ENCODE measurements around the gene SRRM3. TPM values are rescaled to one million over a fixed set of nuclear protein-coding genes. Genes with fewer than 3 reads are reported as not detected.
A peak's percentile ranks its signal among the peaks of the same experiment; 100 is the strongest.

The SRRM3 gene
- total RNA-seq, 1 experiment from 2014 or later = 0.21 TPM

DNA sequence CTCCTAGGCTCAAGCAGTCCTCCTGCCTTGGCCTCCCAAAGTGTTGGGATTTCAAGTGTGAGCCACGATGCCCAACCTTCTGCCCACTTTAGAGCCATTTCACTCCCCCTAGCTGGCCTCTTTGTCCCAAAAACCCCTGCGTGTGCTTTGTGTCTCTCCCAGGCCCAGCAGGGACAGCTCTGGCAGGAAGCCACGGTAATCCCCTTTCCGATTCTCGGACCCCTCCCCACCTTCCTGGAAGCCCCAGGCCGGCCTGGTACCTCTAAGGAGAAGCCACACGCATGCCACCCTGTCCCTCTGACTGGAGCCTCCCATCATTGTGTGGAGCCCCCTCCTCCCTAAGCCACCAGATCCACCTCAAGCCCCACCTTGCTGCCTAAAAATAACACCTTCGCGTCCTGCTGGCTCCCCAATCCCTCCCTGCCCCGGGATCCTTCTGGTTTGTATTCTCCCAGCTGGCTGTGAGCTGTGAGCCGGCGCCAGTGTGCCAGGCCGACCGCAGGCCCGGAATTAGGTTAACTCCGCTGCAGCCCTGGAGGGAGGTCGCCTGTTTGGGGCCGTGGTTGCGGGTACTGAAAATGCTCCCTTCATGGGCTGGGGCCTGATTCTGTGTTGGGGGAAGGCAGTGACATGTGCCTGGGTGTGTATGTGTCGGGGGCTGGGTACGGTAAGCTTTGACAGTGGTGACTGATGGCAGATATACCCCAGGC, 16.4 kb upstream of the SRRM3 start:
- CTCF ChIA-PET = no interaction called here
- no peaks in the 10 kb centered on the region for H3K4me1 Mint-ChIP-seq (ENCODE audit: low read depth, unreplicated experiment)

DNA sequence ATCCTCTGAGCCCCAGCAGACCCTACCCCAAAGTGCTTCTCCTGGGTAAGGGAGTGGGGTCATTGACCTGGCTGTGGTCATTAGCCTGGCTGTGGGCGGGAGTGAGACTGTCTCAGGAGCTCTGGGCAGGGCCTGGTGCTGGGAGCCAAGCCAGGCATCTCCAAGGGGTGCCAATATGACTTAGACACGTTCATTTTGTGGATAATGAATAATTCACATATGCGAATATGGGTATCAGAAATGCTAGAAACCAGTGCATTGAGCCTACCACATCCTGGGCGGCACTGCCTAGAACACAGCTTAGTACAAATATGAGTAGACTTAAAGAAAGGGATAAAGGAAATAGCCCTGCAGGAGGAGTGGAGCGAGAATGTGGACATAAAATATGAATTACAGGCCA, 14.4 kb upstream of the SRRM3 start:
- Mint-ChIP-seq H3K9me3 (ENCODE audit: low read depth, unreplicated experiment) (no peaks in the 10 kb centered on the region), H3K4me1 (ENCODE audit: low read depth, unreplicated experiment) (no peaks in the 10 kb centered on the region), H3K4me3 (ENCODE audit: low read depth, unreplicated experiment) (no peak overlapping the region), H3K27me3 (ENCODE audit: unreplicated experiment) (peaks cover 22% of the 10 kb centered on the region), H3K36me3 (ENCODE audit: insufficient read depth, unreplicated experiment) (no peaks in the 10 kb centered on the region), H3K27ac (ENCODE audit: unreplicated experiment) (no peak overlapping the region)
- intact Hi-C loops (cut with micrococcal nuclease; ENCODE audit: unreplicated experiment) = no loop called here
- CTCF ChIA-PET = no interaction called here
- BruUV-seq (replicated peaks) = no TSS peak
- TF ChIP-seq, protein P1, sequence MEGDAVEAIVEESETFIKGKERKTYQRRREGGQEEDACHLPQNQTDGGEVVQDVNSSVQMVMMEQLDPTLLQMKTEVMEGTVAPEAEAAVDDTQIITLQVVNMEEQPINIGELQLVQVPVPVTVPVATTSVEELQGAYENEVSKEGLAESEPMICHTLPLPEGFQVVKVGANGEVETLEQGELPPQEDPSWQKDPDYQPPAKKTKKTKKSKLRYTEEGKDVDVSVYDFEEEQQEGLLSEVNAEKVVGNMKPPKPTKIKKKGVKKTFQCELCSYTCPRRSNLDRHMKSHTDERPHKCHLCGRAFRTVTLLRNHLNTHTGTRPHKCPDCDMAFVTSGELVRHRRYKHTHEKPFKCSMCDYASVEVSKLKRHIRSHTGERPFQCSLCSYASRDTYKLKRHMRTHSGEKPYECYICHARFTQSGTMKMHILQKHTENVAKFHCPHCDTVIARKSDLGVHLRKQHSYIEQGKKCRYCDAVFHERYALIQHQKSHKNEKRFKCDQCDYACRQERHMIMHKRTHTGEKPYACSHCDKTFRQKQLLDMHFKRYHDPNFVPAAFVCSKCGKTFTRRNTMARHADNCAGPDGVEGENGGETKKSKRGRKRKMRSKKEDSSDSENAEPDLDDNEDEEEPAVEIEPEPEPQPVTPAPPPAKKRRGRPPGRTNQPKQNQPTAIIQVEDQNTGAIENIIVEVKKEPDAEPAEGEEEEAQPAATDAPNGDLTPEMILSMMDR (IDR thresholded peaks at IDR 0.05; ENCODE audit: unreplicated experiment) = no peak
- DNase-seq = no peak

More for the DNA sequence above, 16.4 kb upstream of the SRRM3 start:
- Mint-ChIP-seq H3K36me3 (ENCODE audit: insufficient read depth, unreplicated experiment) (no peaks in the 10 kb centered on the region), H3K9me3 (ENCODE audit: low read depth, unreplicated experiment) (no peaks in the 10 kb centered on the region), H3K27me3 (ENCODE audit: unreplicated experiment) (peaks cover 20% of the 10 kb centered on the region), H3K4me3 (ENCODE audit: low read depth, unreplicated experiment) (no peak overlapping the region), H3K27ac (ENCODE audit: unreplicated experiment) (no peak overlapping the region)
- intact Hi-C loops (cut with micrococcal nuclease; ENCODE audit: unreplicated experiment) = no loop called here
- BruUV-seq (replicated peaks) = no TSS peak
- TF ChIP-seq, protein P1 (IDR thresholded peaks at IDR 0.05; ENCODE audit: unreplicated experiment) = no peak
- no peak for DNase-seq

DNA sequence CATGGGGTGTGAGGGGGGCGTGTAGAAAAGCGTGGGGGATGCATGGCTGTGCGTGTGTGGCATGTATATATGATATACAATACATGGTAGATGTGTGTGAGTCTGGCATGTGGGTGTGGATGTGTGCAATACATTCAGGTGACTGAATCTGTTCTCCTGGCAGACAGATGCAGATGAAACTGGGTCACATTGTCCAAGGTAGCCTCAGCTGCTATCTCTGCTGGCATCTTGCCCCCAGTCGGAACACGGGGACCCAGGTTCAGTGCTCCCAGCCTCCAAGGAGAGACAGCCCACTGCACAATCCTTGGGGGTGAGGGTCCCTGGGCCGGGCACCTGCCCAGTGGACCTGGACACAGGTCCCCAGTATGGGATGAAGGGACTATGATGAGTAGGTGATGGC, 12.4 kb upstream of the SRRM3 start:
- intact Hi-C loops (cut with micrococcal nuclease; ENCODE audit: unreplicated experiment) = no loop called here
- Mint-ChIP-seq H3K27me3 (ENCODE audit: unreplicated experiment) (peaks cover 31% of the 10 kb centered on the region), H3K36me3 (ENCODE audit: insufficient read depth, unreplicated experiment) (no peaks in the 10 kb centered on the region), H3K27ac (ENCODE audit: unreplicated experiment) (no peak overlapping the region), H3K4me1 (ENCODE audit: low read depth, unreplicated experiment) (no peaks in the 10 kb centered on the region), H3K4me3 (ENCODE audit: low read depth, unreplicated experiment) (no peak overlapping the region), H3K9me3 (ENCODE audit: low read depth, unreplicated experiment) (no peaks in the 10 kb centered on the region)
- CTCF ChIA-PET = no interaction called here
- no peak for DNase-seq
- BruUV-seq (replicated peaks) = no TSS peak
- TF ChIP-seq, protein P1 (IDR thresholded peaks at IDR 0.05; ENCODE audit: unreplicated experiment) = no peak

DNA sequence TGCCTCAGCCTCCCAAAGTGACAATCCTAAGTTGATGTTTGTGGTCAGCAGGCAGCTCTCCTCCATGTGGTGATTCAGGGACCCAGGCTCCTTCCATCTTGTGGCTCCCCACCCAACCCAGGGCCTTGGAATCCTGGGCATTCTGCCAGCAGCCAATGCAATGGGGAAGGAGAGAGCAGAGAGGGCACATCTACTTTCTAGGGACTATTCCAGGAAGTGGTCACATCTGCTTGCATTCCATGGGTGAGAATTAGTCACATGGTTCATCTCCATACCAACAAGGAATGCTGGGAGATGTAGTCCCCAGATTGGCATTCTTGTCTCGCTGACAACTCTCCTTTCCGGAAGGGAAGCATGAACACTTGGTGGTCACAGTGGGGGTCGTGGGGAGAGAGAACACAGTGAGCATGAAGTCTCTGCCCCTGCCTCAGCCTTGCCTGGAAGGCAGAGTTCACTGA, 9.9 kb upstream of the SRRM3 start:
- TF ChIP-seq, protein P1 (IDR thresholded peaks at IDR 0.05; ENCODE audit: unreplicated experiment) = no peak
- H3K27me3 Mint-ChIP-seq (ENCODE audit: unreplicated experiment) = peaks cover 49% of the 10 kb centered on the region
- intact Hi-C loops (cut with micrococcal nuclease; ENCODE audit: unreplicated experiment) = no loop called here
- no peaks in the 10 kb centered on the region for H3K4me1 Mint-ChIP-seq (ENCODE audit: low read depth, unreplicated experiment)
- CTCF ChIA-PET = no interaction called here
- no peak overlapping the region for H3K27ac Mint-ChIP-seq (ENCODE audit: unreplicated experiment)
- no peaks in the 10 kb centered on the region for H3K36me3 Mint-ChIP-seq (ENCODE audit: insufficient read depth, unreplicated experiment)
- DNase-seq = peak; percentile 24
- H3K4me3 Mint-ChIP-seq (ENCODE audit: low read depth, unreplicated experiment) = no peak overlapping the region
- H3K9me3 Mint-ChIP-seq (ENCODE audit: low read depth, unreplicated experiment) = no peaks in the 10 kb centered on the region
- no TSS peak for BruUV-seq (replicated peaks)

Data from Calu3 (cell line).